HG03521 (cell line): ENCODE measurements around the gene OR6C74.

ENCODE experiments used
- ATAC-seq: cut with Tn5 transposase; IDR thresholded peaks from one replicate; pipeline ENCODE4 v1.9.1; 2021; ENCODE audit warnings: mild to moderate bottlenecking, moderate library complexity; ENCODE audit not compliant: unreplicated experiment

OR6C74 gene

GRCh38 chr12:55244309-55244708, at the start of gene OR6C74:
Gene OR6C74 (plus strand): TSS chr12:55244609. CDS start chr12:55247288, 2,679 bp downstream.
- ATAC-seq, result no peak

- no peak for ATAC-seq
Measured at GRCh38 chr12:55220725-55221124, 23.7 kb upstream of the OR6C74 start, which contains the start of gene OR10A7. Gene OR10A7 (plus strand): TSS chr12:55221025. CDS start chr12:55221025, 0 bp downstream.

- no peak for ATAC-seq
Measured at GRCh38 chr12:55226523-55226922, 17.9 kb upstream of the OR6C74 start.

- ATAC-seq, result no peak
Measured at GRCh38 chr12:55227643-55228042, 16.8 kb upstream of the OR6C74 start.

- no peak for ATAC-seq
Measured at GRCh38 chr12:55246159-55246558, 1.8 kb downstream of the OR6C74 start.

- ATAC-seq, result no peak
Measured at GRCh38 chr12:55250944-55251343, 6.5 kb downstream of the OR6C74 start.

- ATAC-seq, result no peak
Measured at GRCh38 chr12:55253281-55253680, 8.9 kb downstream of the OR6C74 start.

- ATAC-seq, result no peak
Measured at GRCh38 chr12:55256831-55257230, 12.4 kb downstream of the OR6C74 start.

GRCh38 chr12:55258303-55258702, 13.9 kb downstream of the OR6C74 start:
- ATAC-seq, result no peak

GRCh38 chr12:55280991-55281390, 36.6 kb downstream of the OR6C74 start:
- ATAC-seq, result no peak

- ATAC-seq, result no peak
Measured at GRCh38 chr12:55289999-55290398, 45.6 kb downstream of the OR6C74 start.
